ENCODE measurements around the gene SAP25. TPM values are rescaled to one million over a fixed set of nuclear protein-coding genes. Genes with fewer than 3 reads are reported as not detected.
"Not testable (repeated sequence)": the region's sequence is repeated elsewhere in the genome, so short reads cannot be mapped to it uniquely, and the experiment has no call there.

The SAP25 gene
- total RNA-seq, 1 donor from 2014 or later = 20.9 TPM

DNA sequence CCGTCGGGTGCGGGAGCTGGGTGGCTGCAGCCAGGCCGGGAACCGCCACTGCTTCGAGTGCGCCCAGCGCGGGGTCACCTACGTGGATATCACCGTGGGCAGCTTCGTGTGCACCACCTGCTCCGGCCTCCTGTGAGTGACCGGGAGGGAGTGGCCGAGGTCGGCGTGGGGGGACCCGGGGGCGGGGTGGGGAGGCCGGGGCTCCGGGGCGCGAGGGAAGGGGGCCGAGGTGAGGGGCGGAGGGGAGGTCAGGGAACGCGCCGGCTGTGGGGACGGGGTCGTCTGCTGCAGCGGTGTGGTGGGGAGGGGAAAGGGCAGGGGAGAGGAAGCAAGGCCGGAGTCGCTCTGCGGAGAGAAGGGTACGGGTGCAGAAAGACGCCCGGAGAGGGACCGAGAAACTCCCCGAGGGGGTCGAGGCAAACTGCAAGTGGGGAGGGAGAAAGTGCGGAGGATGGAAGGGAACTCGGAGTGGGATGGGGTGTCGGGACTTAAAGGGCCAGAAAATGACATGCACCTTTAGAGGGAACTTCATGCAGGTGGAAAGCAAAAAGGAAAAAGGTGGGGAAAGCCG is 34.2 kb downstream of the SAP25 start:
- intact Hi-C loops (cut with micrococcal nuclease) = loop anchor here (1.0 to 2.0 kb wide), 5 partner anchors 11 to 421 kb away; partner anchors contain the start of genes CNPY4, MEPCE, TAF6 and TSC22D4

DNA sequence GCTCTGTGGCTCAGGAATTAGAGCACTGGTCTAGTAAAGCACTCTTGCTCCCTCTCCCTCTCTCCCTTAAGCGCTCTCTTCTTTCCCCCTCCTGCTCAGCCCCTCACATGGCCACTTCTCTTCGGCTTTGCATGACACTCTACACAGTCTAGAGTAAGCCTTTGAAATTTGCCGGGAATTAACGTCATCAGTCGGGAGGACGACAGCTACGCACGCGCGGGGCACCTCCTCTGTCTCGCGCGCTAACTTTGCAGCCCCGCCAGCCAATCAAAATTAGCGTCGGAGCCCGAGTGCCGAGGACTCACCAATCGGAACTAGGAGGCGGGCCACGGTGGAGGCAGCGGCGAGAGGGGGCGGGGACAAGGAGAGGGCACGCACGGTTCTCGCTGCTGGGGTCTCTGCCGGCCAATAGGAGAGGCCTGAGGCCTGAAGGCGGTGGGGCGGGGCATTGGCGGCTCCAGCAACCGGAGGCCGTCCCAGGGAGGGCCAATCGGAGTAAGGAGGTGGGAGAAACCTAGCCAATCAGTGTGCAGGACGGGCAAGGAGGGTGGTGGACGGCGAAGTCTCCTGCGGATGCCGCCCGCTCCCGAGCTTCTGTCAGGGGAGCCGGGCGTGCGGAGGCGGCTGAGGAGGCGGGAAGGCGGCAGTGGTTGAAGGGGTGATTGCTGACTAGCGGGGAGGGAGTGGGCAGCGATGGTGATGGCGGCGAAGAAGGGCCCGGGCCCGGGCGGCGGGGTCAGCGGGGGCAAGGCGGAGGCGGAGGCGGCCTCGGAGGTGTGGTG is 34.9 kb downstream of the SAP25 start, which contains the start of gene AGFG2:
Gene AGFG2 (plus strand): TSS at position 550 of the 782 bp plus-strand sequence. CDS start 144 bp downstream, at position 694.
- intact Hi-C loops (cut with micrococcal nuclease) = loop anchor here (1.0 to 2.0 kb wide), 13 partner anchors 7 to 420 kb away; partner anchors contain the start of genes CNPY4, FBXO24, GNB2 and LRCH4

DNA sequence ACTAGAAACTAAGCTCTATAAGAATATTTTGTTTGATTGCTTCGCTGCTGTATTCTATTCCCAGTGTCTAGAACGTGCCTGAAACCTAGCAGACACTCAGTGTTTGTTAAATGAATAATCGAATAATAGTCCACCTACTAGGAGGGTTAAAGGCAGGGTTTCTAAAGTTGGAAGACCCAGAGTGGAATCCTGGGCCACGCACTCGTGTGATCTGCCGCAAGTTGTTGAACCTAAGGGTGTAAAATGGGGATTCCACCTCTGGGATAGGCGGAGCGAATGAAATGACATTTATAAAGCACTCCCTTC is 35.4 kb downstream of the SAP25 start:
- intact Hi-C loops (cut with micrococcal nuclease) = loop anchor here (1.0 to 2.0 kb wide), 9 partner anchors 8 to 420 kb away; partner anchors contain the start of genes CNPY4, FBXO24, GNB2 and LRCH4

DNA sequence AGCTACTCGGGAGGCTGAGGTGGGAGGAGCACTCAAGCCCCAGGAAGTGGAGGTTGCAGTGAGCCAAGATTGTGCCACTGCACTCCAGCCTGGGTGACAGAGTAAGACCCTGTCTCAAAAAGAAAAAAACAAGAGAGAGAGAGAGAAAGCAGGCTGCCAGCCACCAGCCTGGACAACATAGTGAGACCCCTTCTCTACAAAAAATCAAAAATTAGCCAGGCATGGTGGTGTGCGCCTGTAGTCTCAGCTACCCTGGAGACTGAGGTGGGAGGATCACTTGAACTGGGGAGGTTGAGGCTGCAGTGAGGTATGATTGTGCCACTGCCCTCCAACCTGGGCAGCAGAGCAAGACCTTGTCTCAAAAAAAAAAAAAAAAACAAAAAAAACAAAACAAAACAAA is 37.0 kb downstream of the SAP25 start:
- intact Hi-C loops (cut with micrococcal nuclease) = not testable (repeated sequence)

DNA sequence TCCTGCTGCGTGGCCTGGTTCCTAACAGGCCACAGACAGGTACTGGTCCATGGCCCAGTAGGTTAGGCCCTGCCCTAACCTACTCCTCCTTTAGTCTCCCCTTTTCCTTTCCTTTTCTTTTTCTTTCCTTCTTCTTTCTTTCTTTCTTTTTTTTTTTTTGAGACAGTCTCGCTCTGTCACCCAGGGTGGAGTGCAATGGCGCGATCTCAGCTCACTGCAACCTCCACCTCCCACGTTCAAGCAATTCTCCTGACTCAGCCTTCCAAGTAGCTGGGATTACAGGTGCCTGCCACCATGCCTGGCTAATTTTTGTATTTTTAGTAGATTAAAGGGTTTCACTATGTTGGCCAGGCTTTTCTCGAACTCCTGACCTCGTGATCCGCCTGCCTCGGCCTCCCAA is 37.7 kb downstream of the SAP25 start:
- intact Hi-C loops (cut with micrococcal nuclease) = not testable (repeated sequence)

DNA sequence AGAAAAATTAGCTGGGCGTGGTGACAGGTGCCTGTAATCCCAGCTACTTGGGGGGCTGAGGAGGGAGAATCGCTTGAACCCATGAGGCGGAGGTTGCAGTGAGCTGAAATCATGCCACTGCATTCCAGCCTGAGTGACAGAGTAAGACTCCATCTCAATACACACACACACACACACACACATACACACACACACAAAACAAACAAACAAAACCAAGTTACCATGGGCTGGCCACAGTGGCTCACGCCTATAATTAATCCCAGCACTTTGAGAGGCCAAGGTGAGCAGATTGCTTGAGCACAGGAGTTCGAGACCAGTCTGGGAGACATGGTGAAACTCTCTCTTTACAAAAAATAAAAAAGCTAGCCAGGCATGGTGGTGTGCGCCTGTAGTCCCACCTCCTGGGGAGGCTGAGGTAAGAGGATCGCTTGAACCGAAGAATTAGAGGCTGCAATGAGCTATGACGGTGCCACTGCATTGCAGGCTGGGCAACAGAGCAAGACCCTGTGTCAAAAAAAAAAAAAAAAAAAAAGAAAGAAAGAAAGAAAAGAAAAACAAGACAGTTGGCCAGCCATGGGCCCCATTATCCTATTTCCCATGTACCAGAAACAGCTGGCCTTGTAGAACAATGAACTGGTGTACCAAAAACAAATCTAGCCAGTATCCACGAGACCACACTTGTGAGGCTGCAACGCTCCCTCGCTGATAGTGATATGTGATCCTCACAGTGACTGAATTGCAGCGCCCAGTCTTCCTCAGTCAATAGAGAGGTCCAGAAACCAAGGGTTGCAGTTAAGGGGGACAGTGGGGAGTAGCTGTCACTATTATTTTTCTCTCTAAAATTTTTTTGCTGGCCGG is 41.3 kb downstream of the SAP25 start:
- intact Hi-C loops (cut with micrococcal nuclease) = no loop called here

DNA sequence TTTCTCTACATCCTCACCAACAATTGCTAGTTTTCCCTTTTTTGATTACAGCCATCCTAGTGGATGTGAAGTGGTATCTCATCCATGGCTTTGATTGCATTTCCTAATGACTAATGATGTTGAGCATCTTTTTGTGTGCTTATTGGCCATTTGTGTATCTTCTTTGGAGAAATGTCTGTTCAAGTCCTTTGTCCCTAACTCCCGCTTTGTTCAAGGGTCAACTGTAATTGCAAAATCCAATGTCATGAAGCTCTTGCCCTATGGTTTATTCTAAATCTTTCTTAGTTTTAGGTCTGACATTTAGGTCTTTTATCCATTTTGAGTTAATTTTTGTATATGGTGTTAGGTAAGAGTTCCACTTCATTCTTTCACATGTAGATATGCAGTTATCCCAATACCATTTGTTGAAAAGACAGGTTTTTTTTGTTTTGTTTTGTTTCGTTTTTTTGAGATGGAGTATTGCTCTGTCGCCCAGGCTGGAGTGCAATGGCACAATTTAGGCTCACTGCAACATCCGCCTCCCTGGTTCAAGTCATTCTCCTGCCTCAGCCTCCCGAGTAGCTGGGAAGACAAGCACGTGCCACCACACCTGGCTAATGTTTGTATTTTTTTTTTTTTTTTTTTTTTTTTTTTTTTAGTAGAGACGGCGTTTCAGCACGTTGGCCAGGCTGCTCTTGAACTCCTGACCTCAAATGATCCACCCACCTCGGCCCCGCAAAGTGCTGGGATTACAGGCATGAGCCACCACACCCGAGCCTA is 45.4 kb downstream of the SAP25 start:
- intact Hi-C loops (cut with micrococcal nuclease) = not testable (repeated sequence)

DNA sequence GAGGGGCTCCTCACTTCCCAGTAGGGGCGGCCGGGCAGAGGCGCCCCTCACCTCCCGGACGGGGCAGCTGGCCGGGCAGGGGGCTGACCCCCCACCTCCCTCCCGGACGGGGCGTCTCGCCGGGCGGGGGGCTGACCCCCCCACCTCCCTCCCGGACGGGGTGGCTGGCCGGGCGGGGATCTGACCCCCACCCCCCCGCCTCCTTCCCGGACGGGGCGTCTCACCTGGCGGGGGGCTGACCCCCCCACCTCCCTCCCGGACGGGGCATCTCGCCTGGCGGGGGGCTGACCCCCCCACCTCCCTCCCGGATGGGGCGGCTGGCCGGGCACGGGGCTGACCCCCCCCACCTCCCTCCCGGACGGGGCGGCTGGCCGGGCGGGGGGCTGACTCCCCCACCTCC is 50.5 kb downstream of the SAP25 start:
- intact Hi-C loops (cut with micrococcal nuclease) = not testable (repeated sequence)

Other genes starting within 250 kb of the SAP25 start
- 82.4 and 84.7 TPM in 2 replicates for gene PILRB, start 215.8 kb downstream of the SAP25 start, total RNA-seq
- gene PILRA, start 200.4 kb downstream of the SAP25 start, total RNA-seq = 11.7 and 11.8 TPM in 2 replicates
- 1.8 and 2.4 TPM in 2 replicates for gene ZCWPW1, start 145.2 kb downstream of the SAP25 start, total RNA-seq
- 42.3 and 43.4 TPM in 2 replicates for gene MEPCE, start 144.1 kb downstream of the SAP25 start, total RNA-seq
- gene PPP1R35, start 137.4 kb downstream of the SAP25 start, total RNA-seq = 60.9 and 61.5 TPM in 2 replicates
- 2.5 and 2.9 TPM in 2 replicates for gene SPACDR, start 109.6 kb downstream of the SAP25 start, total RNA-seq
- 118 and 125 TPM in 2 replicates for gene TSC22D4, start 94.7 kb downstream of the SAP25 start, total RNA-seq
- 0.12 TPM in 1 of 2 replicates, not detected in the other for gene NYAP1, start 90.0 kb downstream of the SAP25 start, total RNA-seq
- 58.0 and 62.3 TPM in 2 replicates for gene AGFG2, start 34.7 kb downstream of the SAP25 start, total RNA-seq
- gene LRCH4, start 12.2 kb upstream of the SAP25 start, total RNA-seq = 171 and 180 TPM in 2 replicates
- gene FBXO24, start 12.4 kb upstream of the SAP25 start, total RNA-seq = 0.66 and 0.85 TPM in 2 replicates
- 5.4 and 7.3 TPM in 2 replicates for gene PCOLCE, start 28.5 kb upstream of the SAP25 start, total RNA-seq
- 44.0 and 44.4 TPM in 2 replicates for gene MOSPD3, start 38.6 kb upstream of the SAP25 start, total RNA-seq
- 9.8 and 10.9 TPM in 2 replicates for gene TFR2, start 67.7 kb upstream of the SAP25 start, total RNA-seq
- gene ACTL6B, start 82.5 kb upstream of the SAP25 start, total RNA-seq = not detected in 2 replicates
- gene GNB2, start 99.8 kb upstream of the SAP25 start, total RNA-seq = 228 and 230 TPM in 2 replicates
- 47.1 and 54.5 TPM in 2 replicates for gene GIGYF1, start 120.3 kb upstream of the SAP25 start, total RNA-seq
- 42.5 TPM in 2 replicates for gene POP7, start 132.2 kb upstream of the SAP25 start, total RNA-seq
- gene EPO, start 146.6 kb upstream of the SAP25 start, total RNA-seq = not detected in 2 replicates
- gene ZAN, start 159.7 kb upstream of the SAP25 start, total RNA-seq = not detected in 2 replicates